H1 (cell line): ENCODE data around the gene SLC22A23. TPM values are rescaled to one million over a fixed set of nuclear protein-coding genes. Genes with fewer than 3 reads are reported as not detected.

Experiments
- CTCF ChIA-PET: fragments of 300-600 bp; sonication (Branson Sonifier 250); formaldehyde crosslinking; loops from one replicate; lab custom pipeline; 2021; ENCODE audit not compliant: partially characterized antibody; lab: Charles Lee
- POLR2A ChIA-PET: fragments of 300-600 bp; sonication (Branson Sonifier 250); formaldehyde crosslinking; loops from one replicate; lab custom pipeline; 2021; ENCODE audit warnings: inconsistent platforms; ENCODE audit not compliant: partially characterized antibody; lab: Charles Lee
- DNase-seq, 2 experiments: peaks; one replicate each; pipeline versions ENCODE4 v3.0.0 to v3.0.0-alpha.2; 2010 to 2022; ENCODE audit warnings: low spot score in 2 of 2, low read depth in 1 of 2, mixed read lengths in 1 of 2
- FAIRE-seq: peaks from 2 replicates; lab custom pipeline; 2011; peaks lifted over from hg19 to GRCh38; lab: Jason Lieb, UNC
- H2AFZ ChIP-seq: 2 replicates; pipeline ENCODE4 v1.8.1; 2012; ENCODE audit warnings: low read length, inconsistent platforms
- H2AK5ac ChIP-seq: 2 replicates; pipeline ENCODE4 v1.6.1; 2013; ENCODE audit warnings: low read depth, low read length
- H2BK120ac ChIP-seq: replicated peaks from 2 replicates; pipeline ENCODE3; 2013; ENCODE audit warnings: low read depth, low read length, inconsistent platforms
- H2BK12ac ChIP-seq: 2 replicates; pipeline ENCODE4 v1.6.1; 2013; ENCODE audit warnings: low read depth, low read length
- H2BK15ac ChIP-seq: 2 replicates; pipeline ENCODE4 v1.6.1; 2013; ENCODE audit warnings: low read length
- H2BK20ac ChIP-seq: 2 replicates; pipeline ENCODE4 v1.6.1; 2013; ENCODE audit warnings: low read length
- H2BK5ac ChIP-seq: 2 replicates; pipeline ENCODE4 v1.6.1; 2013; ENCODE audit warnings: low read depth, low read length
- H3K14ac ChIP-seq: 2 replicates; pipeline ENCODE4 v1.6.1; 2013; ENCODE audit warnings: inconsistent platforms; ENCODE audit not compliant: insufficient read length
- H3K18ac ChIP-seq: 2 replicates; pipeline ENCODE4 v1.6.1; 2013; ENCODE audit warnings: low read length; ENCODE audit errors: extremely low read depth
- H3K23ac ChIP-seq: 2 replicates; pipeline ENCODE4 v1.6.1; 2013; ENCODE audit warnings: inconsistent platforms; ENCODE audit not compliant: insufficient read length
- H3K23me2 ChIP-seq: 2 replicates; pipeline ENCODE4 v1.6.1; 2013; ENCODE audit warnings: low read depth, low read length
- H3K27ac ChIP-seq: 2 replicates; pipeline ENCODE4 v1.6.1; 2011; ENCODE audit warnings: low read depth, low read length, inconsistent platforms
- H3K27me3 ChIP-seq, 4 experiments: replicated peaks in 1 of 4; 1 replicate in 1 of 4; 2 replicates in 3 of 4; pipeline versions ENCODE4 v1.6.1 to v1.8.1; 2011 to 2013; ENCODE audit warnings: low read length in 3 of 4, mild to moderate bottlenecking in 3 of 4, inconsistent platforms in 2 of 4, mixed read lengths in 2 of 4, moderate library complexity in 1 of 4; ENCODE audit not compliant: control insufficient read depth in 3 of 4, insufficient read depth in 3 of 4; ENCODE audit errors: extremely low read depth in 1 of 4
- H3K36me3 ChIP-seq, 4 experiments: 2 replicates each; pipeline versions ENCODE4 v1.6.1 to v1.8.1; 2011 to 2013; ENCODE audit warnings: mild to moderate bottlenecking in 4 of 4, low read length in 3 of 4, moderate library complexity in 2 of 4, control low read depth in 1 of 4, inconsistent platforms in 1 of 4; ENCODE audit not compliant: insufficient read depth in 4 of 4, control insufficient read depth in 2 of 4
- H3K4ac ChIP-seq: replicated peaks from 2 replicates; pipeline ENCODE3; 2013; ENCODE audit warnings: low read length, low read depth, mixed read lengths, inconsistent platforms; ENCODE audit not compliant: insufficient read length
- H3K4me1 ChIP-seq, 4 experiments: replicated peaks in 1 of 4; 1 replicate in 1 of 4; 2 replicates in 3 of 4; pipeline versions ENCODE4 v1.6.1 to v1.8.1; 2011 to 2013; ENCODE audit warnings: low read length in 3 of 4, inconsistent platforms in 2 of 4, mixed read lengths in 1 of 4; ENCODE audit not compliant: insufficient read depth in 4 of 4, control insufficient read depth in 3 of 4
- H3K4me2 ChIP-seq, 2 experiments: 2 replicates each; pipeline versions ENCODE4 v1.6.1 to v1.8.1; 2011 to 2013; ENCODE audit warnings: low read depth in 2 of 2, low read length in 2 of 2, control low read depth in 1 of 2, inconsistent platforms in 1 of 2, mild to moderate bottlenecking in 1 of 2; ENCODE audit not compliant: insufficient read depth in 1 of 2
- H3K4me3 ChIP-seq, 4 experiments: fragments of 200-600, 300-600 bp in 1 of 4; sonication (generic), shearing (Covaris generic), sonication (Bioruptor Twin) in 1 of 4; 2 replicates each; pipeline versions ENCODE4 v1.5.1 to v1.8.1; 2011 to 2016; ENCODE audit warnings: low read length in 4 of 4, low read depth in 3 of 4, control low read depth in 2 of 4, inconsistent platforms in 2 of 4, mild to moderate bottlenecking in 2 of 4, mixed read lengths in 1 of 4, moderate library complexity in 1 of 4; ENCODE audit not compliant: insufficient read depth in 2 of 4; ENCODE audit errors: extremely low read depth in 1 of 4
- H3K56ac ChIP-seq: replicated peaks from 2 replicates; pipeline ENCODE3; 2013; ENCODE audit warnings: low read depth, mild to moderate bottlenecking, mixed read lengths, low read length, inconsistent platforms; ENCODE audit not compliant: insufficient read length
- H3K79me1 ChIP-seq: 2 replicates; pipeline ENCODE4 v1.6.1; 2013; ENCODE audit warnings: low read depth, low read length, control low read depth
- H3K79me2 ChIP-seq, 2 experiments: 2 replicates each; pipeline versions ENCODE4 v1.6.1 to v1.8.1; 2012 to 2013; ENCODE audit warnings: low read length in 2 of 2, mild to moderate bottlenecking in 2 of 2, inconsistent platforms in 1 of 2; ENCODE audit not compliant: insufficient read depth in 2 of 2, control insufficient read depth in 1 of 2
- H3K9ac ChIP-seq, 4 experiments: replicated peaks in 1 of 4; 1 replicate in 1 of 4; 2 replicates in 3 of 4; pipeline versions ENCODE4 v1.6.1 to v1.8.1; 2011 to 2013; ENCODE audit warnings: low read depth in 3 of 4, low read length in 3 of 4, control low read depth in 2 of 4, mild to moderate bottlenecking in 2 of 4, moderate library complexity in 2 of 4, inconsistent platforms in 1 of 4; ENCODE audit errors: extremely low read depth in 1 of 4
- H3K9me3 ChIP-seq, 2 experiments: 2 replicates each; pipeline versions ENCODE4 v1.6.1 to v1.8.1; 2012 to 2013; ENCODE audit warnings: mild to moderate bottlenecking in 2 of 2, moderate library complexity in 2 of 2, control low read depth in 1 of 2, inconsistent platforms in 1 of 2, low read depth in 1 of 2, low read length in 1 of 2, mixed read lengths in 1 of 2; ENCODE audit not compliant: insufficient read depth in 2 of 2
- H4K20me1 ChIP-seq, 2 experiments: replicated peaks in 1 of 2; 2 replicates each; pipeline versions ENCODE3 to v1.8.1; 2011 to 2013; ENCODE audit warnings: inconsistent platforms in 2 of 2, low read length in 2 of 2, mild to moderate bottlenecking in 1 of 2; ENCODE audit not compliant: insufficient read depth in 2 of 2, control insufficient read depth in 1 of 2
- H4K5ac ChIP-seq: 2 replicates; pipeline ENCODE4 v1.6.1; 2013; ENCODE audit warnings: low read length, low read depth, mixed read lengths, inconsistent platforms; ENCODE audit not compliant: insufficient read length
- H4K8ac ChIP-seq: 2 replicates; pipeline ENCODE4 v1.8.0; 2013; ENCODE audit warnings: mild to moderate bottlenecking, moderate library complexity, low read length, inconsistent platforms; ENCODE audit not compliant: insufficient read depth; ENCODE audit errors: extremely low read depth
- H4K91ac ChIP-seq: replicated peaks from 2 replicates; pipeline ENCODE3; 2013; ENCODE audit warnings: low read length, mixed read lengths, inconsistent platforms; ENCODE audit not compliant: insufficient read length
- RAD21 ChIP-seq, 2 experiments: IDR thresholded peaks in 1 of 2; conservative IDR thresholded peaks in 1 of 2; 2 replicates each; pipeline ENCODE4 v1.6.1; 2011; ENCODE audit warnings: low read depth in 2 of 2, low read length in 2 of 2, improper control_type of control experiment in 1 of 2, inconsistent platforms in 1 of 2, mild to moderate bottlenecking in 1 of 2, moderate library complexity in 1 of 2
- WGBS, 2 experiments: shearing (Covaris generic) in 1 of 2; methylation state at CpG; one replicate each; pipeline versions ENCODE4 v1.1.6 to v1.1.7; 2013 to 2015; ENCODE audit warnings: low lambda C conversion rate in 2 of 2, mixed read lengths in 2 of 2, inconsistent platforms in 1 of 2, low coverage in 1 of 2, missing lambda C conversion rate in 1 of 2; ENCODE audit not compliant: insufficient replicate concordance in 2 of 2, insufficient coverage in 1 of 2, insufficient read length in 1 of 2; ENCODE audit errors: extremely low coverage in 1 of 2, missing lambda C conversion rate in 1 of 2; 5-methylcytosine and 5-hydroxymethylcytosine counted together
- polyA plus RNA-seq, 7 experiments: library from polyadenylated mRNA; depleted of rRNA in 3 of 7; stranded (reverse) in 5 of 7; unstranded in 2 of 7; fragments of >200 nt in 5 of 7; fragments of 200-250 nt in 2 of 7; gene quantifications; 1 replicate in 5 of 7; 2 replicates in 1 of 7; 4 replicates in 1 of 7; pipeline versions ENCODE4 v1.2.1 to v1.2.3, GENCODE V29; 2011 to 2013; ENCODE audit warnings: missing spikeins in 2 of 7, mixed read lengths in 2 of 7
- total RNA-seq: library from RNA; stranded (reverse); fragmentation: NEBNext Ultra II Directional; extraction: Animal tissue kit (Norgen Biotek cat#: 25700); gene quantifications from 2 replicates; pipeline ENCODE4 v1.2.1, GENCODE V29; 2021
- TF ChIP-seq, protein P1 (sequence below), 3 experiments: IDR thresholded peaks; 1 replicate in 2 of 3; 2 replicates in 1 of 3; pipeline versions ENCODE4 v1.5.1 to v1.6.1; 2011; ENCODE audit warnings: low read length in 3 of 3, mild to moderate bottlenecking in 3 of 3, inconsistent platforms in 2 of 3, low read depth in 1 of 3, moderate library complexity in 1 of 3; ENCODE audit not compliant: insufficient read depth in 1 of 3; ENCODE audit errors: control extremely low read depth in 1 of 3
- TF ChIP-seq, protein P2 (sequence below): IDR thresholded peaks from 2 replicates; pipeline ENCODE4 v1.6.1; 2011; ENCODE audit warnings: low read length, improper control_type of control experiment

Gene SLC22A23
- total and polyA plus RNA-seq, 2 of the 8 experiments (the other 6 are each of a cell fraction or from before 2014, with no cell fraction given) = 9.9 to 38.4 TPM

DNA sequence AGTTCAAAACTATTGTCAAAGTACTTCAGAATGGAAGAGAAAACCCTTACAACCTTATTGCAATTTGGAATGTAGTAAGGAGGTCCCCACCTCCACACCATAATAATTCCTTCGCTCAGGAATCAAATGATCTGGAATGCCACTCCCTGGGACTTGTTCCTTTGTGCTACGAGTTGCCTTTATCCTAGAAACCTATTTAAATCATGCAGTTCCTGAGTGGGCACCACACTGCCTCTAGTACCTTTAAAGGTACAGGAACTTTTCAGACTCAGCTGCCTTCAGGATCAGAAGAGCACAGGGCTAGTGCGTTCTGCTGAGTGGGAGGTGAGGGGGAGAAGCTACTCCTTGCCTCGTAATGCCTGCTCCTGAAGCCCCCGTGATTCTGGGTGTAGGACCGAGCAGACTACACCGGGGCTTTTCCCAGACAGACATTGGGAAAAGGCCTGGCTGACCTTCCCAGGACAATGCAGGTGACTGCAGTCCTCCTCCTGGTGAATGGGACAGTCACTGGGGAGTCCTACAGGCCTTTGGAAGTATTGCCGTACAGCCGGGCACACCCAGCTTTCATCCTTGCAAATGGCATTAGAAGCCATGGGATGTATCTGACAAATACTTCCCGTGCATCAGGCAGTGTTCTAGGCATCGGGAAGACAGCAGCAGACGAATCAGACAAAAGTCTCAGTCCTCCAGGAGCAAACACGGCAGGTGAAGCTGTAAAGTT, 217.6 kb downstream of the SLC22A23 start:
- ChIA-PET POLR2A (interaction anchor here (0.9 to 3.4 kb wide), 7 partner anchors 8 to 89 kb away, joined by 3 to 15 read pairs (median 5); partner anchors contain the start of gene TUBB2B), CTCF (interaction anchor here (0.7 to 17.3 kb wide), 20 partner anchors 8 to 209 kb away, joined by 3 to 263 read pairs (median 5); partner anchors contain the start of gene TUBB2A)
- WGBS, 2 experiments = 80% methylated on average over 13 of the region's 13 CpGs; no CpG with 5 or more reads in 1 of the 2 experiments

More for the DNA sequence above, 217.6 kb downstream of the SLC22A23 start:
- H4K20me1 ChIP-seq = no peaks in the 10 kb centered on the region
- no peak overlapping the region for H3K27ac ChIP-seq
- H4K5ac ChIP-seq = no peak overlapping the region
- H3K4ac ChIP-seq = no peak overlapping the region
- no peak overlapping the region; the same call in 1 of the 2 replicates for H2BK5ac ChIP-seq
- no peak overlapping the region for H4K8ac ChIP-seq
- 0 out of 2 replicates have a peak overlapping the region, but pooled peaks have one; percentile 68 for H2BK12ac ChIP-seq
- H4K91ac ChIP-seq = no peak overlapping the region
- H3K4me1 ChIP-seq = peaks cover 0 to 5% (median 0%) of the 10 kb centered on the region in 4 experiments; a peak in 3 of 7 replicates
- peak; percentile 47 to 67 for TF ChIP-seq RAD21 (IDR thresholded peaks at IDR 0.05 in 1 of 2, conservative IDR thresholded peaks at IDR 0.05 in 1 of 2; ENCODE audit: low read depth in 2 of 2, low read length in 2 of 2)
- TF ChIP-seq, protein P1, sequence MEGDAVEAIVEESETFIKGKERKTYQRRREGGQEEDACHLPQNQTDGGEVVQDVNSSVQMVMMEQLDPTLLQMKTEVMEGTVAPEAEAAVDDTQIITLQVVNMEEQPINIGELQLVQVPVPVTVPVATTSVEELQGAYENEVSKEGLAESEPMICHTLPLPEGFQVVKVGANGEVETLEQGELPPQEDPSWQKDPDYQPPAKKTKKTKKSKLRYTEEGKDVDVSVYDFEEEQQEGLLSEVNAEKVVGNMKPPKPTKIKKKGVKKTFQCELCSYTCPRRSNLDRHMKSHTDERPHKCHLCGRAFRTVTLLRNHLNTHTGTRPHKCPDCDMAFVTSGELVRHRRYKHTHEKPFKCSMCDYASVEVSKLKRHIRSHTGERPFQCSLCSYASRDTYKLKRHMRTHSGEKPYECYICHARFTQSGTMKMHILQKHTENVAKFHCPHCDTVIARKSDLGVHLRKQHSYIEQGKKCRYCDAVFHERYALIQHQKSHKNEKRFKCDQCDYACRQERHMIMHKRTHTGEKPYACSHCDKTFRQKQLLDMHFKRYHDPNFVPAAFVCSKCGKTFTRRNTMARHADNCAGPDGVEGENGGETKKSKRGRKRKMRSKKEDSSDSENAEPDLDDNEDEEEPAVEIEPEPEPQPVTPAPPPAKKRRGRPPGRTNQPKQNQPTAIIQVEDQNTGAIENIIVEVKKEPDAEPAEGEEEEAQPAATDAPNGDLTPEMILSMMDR (IDR thresholded peaks at IDR 0.05; ENCODE audit: control extremely low read depth in 1 of 3, insufficient read depth in 1 of 3, low read depth in 1 of 3, low read length in 3 of 3) = peak; percentile 43 to 68 (median 57)
- TF ChIP-seq, protein P2, sequence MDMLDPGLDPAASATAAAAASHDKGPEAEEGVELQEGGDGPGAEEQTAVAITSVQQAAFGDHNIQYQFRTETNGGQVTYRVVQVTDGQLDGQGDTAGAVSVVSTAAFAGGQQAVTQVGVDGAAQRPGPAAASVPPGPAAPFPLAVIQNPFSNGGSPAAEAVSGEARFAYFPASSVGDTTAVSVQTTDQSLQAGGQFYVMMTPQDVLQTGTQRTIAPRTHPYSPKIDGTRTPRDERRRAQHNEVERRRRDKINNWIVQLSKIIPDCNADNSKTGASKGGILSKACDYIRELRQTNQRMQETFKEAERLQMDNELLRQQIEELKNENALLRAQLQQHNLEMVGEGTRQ = no peak
- TF ChIP-seq, all 59 proteins: peak for 2
- DNase-seq (no peak), FAIRE-seq (no peak)
- no peak overlapping the region for H3K4me2 ChIP-seq
- no peak overlapping the region for H3K9ac ChIP-seq
- H3K56ac ChIP-seq = no peak overlapping the region
- H3K79me2 ChIP-seq = no peaks in the 10 kb centered on the region
- H3K4me3 ChIP-seq = no peak overlapping the region
- H3K9me3 ChIP-seq = no peaks in the 10 kb centered on the region
- no peak overlapping the region; the same call in 1 of the 2 replicates for H2AK5ac ChIP-seq
- 0 out of 2 replicates have a peak overlapping the region, but pooled peaks have one; percentile 32 for H2BK20ac ChIP-seq
- H3K36me3 ChIP-seq = no peaks in the 10 kb centered on the region
- no peak overlapping the region; the same call in 1 of the 2 replicates for H3K18ac ChIP-seq
- H3K79me1 ChIP-seq = no peaks in the 10 kb centered on the region; the same call in 1 of the 2 replicates
- H3K23ac ChIP-seq = no peak overlapping the region
- H2BK120ac ChIP-seq = no peak overlapping the region
- no peak overlapping the region for H2AFZ ChIP-seq
- no peaks in the 10 kb centered on the region for H3K23me2 ChIP-seq
- no peak overlapping the region for H3K14ac ChIP-seq
- H3K27me3 ChIP-seq = no peaks in the 10 kb centered on the region
- H2BK15ac ChIP-seq = peak overlapping the region; percentile 97; the same call in 1 of the 2 replicates
